SIG-M5 (cell line): Measurements from ENCODE around the gene GRM6.

Experiments used
- DNase-seq: peaks from one replicate; lab custom pipeline; 2025; lab: John Stamatoyannopoulos, UW

The GRM6 gene

GRCh38 chr5:178994580-178995340 lies at the start of gene GRM6:
Gene GRM6, minus strand, starts transcription at chr5:178995320. Its CDS starts 376 bp downstream, at chr5:178994944.
- DNase-seq, result no peak

GRCh38 chr5:179044765-179045164 lies 49.6 kb upstream of the GRM6 start:
- no peak for DNase-seq

- no peak for DNase-seq
Observed at GRCh38 chr5:179033004-179033580, 38.0 kb upstream of the GRM6 start.

- peak; percentile 65 for DNase-seq
Observed at GRCh38 chr5:179023528-179024189, 28.5 kb upstream of the GRM6 start, which contains the start of gene ZNF879. Gene ZNF879, plus strand, starts transcription at chr5:179023804. Its CDS starts 1,201 bp downstream, at chr5:179025005.

- DNase-seq, result no peak
Observed at GRCh38 chr5:179008667-179009066, 13.5 kb upstream of the GRM6 start.

- no peak for DNase-seq
Observed at GRCh38 chr5:179006564-179006963, 11.4 kb upstream of the GRM6 start.

- DNase-seq, result no peak
Observed at GRCh38 chr5:178998441-178998840, 3.3 kb upstream of the GRM6 start.

GRCh38 chr5:178997191-178997590 lies 2.1 kb upstream of the GRM6 start:
- DNase-seq, result no peak

GRCh38 chr5:178996156-178996555 lies 1.0 kb upstream of the GRM6 start:
- DNase-seq, result no peak

GRCh38 chr5:178995341-178995690 lies 196 bp upstream of the GRM6 start:
- DNase-seq, result no peak

- DNase-seq, result no peak
Observed at GRCh38 chr5:178993955-178994579, 1.1 kb downstream of the GRM6 start.

GRCh38 chr5:178993236-178993765 lies 1.8 kb downstream of the GRM6 start:
- DNase-seq, result no peak

- DNase-seq, result no peak
Observed at GRCh38 chr5:178992291-178992895, 2.7 kb downstream of the GRM6 start.

- no peak for DNase-seq
Observed at GRCh38 chr5:178991190-178992145, 3.7 kb downstream of the GRM6 start.

GRCh38 chr5:178990491-178990890 lies 4.6 kb downstream of the GRM6 start:
- DNase-seq, result no peak

GRCh38 chr5:178989311-178989710 lies 5.8 kb downstream of the GRM6 start:
- no peak for DNase-seq

GRCh38 chr5:178988436-178989220 lies 6.5 kb downstream of the GRM6 start:
- no peak for DNase-seq

GRCh38 chr5:178986326-178986960 lies 8.7 kb downstream of the GRM6 start:
- no peak for DNase-seq
